ENCODE data around the gene ARHGDIB.

Gene ARHGDIB

DNA sequence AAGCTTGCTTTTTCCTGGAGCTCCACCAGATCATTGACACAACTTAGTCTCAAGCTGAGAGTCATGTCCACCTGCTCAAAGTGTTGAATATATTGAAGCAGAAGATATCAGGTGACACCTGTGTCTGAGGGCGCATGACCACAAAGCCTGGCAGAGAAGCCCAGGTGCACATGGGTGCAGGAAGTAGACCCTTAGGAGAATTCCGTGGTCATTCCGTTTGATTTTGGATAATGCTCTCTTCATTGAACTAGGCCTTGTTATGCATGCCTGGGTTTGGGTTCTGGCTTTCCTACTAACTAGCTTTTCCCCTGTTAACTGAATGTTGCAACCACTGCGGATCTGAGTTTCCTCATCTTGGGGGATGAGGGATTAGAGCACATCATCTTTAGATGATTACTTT is 7.1 kb downstream of the ARHGDIB start:
- peak; percentile 55 for DNase-seq

- DNase-seq: peak; percentile 24
Observed at GRCh38 chr12:14953752-14954151, 7.6 kb downstream of the ARHGDIB start.

- peak; percentile 89 for DNase-seq
Observed at GRCh38 chr12:14952299-14952921, 9.0 kb downstream of the ARHGDIB start.

DNA sequence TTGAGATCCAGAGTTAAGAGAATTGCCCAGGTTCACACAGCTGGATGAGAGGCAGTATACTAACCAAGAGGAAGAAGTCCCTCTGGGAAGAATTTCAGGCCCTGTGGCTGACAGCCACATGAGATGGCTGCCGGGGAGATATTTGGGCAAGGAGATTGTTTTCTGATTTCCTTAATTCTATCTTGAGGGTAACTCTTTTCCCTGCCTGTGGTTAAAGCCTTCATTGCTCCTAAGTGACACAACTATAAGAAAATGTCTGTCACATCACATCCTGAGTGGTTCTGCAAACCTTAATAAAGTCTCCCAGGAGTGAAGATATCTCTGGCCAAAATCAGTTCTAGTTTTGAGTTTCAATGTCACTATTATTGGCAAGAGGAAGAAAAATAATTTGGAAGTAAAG is 9.6 kb downstream of the ARHGDIB start:
- DNase-seq: peak; percentile 29

DNA sequence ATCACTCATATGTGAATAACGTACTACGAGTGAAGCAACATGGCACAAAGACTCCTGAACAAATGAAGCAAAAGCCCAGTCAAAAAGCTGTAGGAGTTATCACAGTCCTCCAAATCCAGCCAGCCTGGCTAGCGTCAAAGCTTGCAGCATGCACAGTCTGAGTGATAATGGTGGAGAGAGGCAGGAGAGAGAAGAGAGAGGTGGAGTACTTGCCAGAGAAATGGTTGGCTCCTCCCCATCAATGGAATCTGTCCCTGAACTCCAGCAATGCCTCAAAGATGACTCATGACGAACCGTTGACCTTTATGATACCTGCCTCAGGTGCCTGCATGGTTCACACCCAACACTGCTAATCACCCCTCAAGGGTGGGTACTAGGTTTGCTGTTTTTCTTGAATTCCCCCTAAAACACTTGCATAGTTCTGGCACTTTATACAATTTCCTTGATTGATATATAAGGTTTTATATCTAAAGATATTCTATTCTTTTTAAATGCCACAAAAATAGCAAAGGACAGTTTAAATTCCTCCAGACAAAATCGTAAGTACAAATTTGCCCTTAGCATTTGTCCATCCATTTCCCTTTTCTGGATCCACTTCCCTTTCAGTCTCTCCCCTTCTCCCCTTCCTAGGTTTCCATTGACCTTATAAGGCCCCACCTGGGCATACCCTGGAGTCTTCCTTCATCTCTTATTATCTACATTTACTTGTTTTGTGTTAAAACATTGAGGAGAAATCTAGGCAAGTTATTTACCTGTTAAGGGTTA is 10.2 kb downstream of the ARHGDIB start:
- peak; percentile 43 for DNase-seq

GRCh38 chr12:14950421-14950820 is 11.0 kb downstream of the ARHGDIB start:
- peak; percentile 36 for DNase-seq

DNA sequence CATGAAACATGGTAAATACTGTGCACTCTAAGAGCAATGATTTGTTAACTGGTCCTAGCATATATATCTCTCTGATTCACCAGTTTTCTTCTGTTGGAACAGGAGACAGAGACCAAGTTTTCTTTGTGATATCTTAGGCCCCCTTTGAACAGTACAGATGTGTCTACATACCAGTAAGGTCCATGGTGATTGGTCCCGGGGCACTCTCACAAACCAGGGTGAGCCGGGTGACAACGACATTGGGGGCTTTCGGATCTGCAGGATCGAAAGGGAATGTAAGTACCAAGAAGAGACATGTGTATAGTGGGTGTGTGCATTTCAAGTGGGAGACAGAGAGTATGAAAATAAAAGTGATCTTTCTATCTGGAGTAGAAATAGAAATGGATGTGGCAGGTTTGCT is 11.8 kb downstream of the ARHGDIB start:
- peak; percentile 32 for DNase-seq

- peak; percentile 90 for DNase-seq
Observed at GRCh38 chr12:14948672-14949071, 12.7 kb downstream of the ARHGDIB start.

- DNase-seq: no peak
Observed at GRCh38 chr12:14946861-14947260, 14.5 kb downstream of the ARHGDIB start.

DNA sequence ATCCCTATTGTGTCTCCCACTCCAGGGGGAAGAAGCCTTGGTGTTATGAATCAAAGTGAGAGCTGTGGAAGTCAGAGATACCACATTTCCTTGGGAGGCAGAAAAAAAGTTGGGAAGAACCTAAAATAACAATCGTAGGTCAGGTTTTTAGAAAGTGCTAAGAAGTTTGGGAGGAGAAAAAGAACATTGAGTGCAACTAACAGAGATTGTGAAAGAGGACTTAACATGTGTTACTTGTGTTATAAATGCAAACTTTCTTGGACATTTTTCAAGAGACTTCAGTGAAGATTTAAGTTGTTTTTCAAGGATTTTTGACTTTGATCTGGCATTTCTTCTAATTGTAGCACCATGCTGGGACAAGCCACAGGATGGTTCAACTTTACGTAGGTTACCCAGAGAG is 15.2 kb downstream of the ARHGDIB start:
- DNase-seq: no peak

GRCh38 chr12:14942196-14942931 is 19.0 kb downstream of the ARHGDIB start:
- DNase-seq: no peak

- no peak for DNase-seq
Observed at GRCh38 chr12:14941369-14941768, 20.0 kb downstream of the ARHGDIB start.

- DNase-seq: no peak
Observed at GRCh38 chr12:14938301-14938700, 23.1 kb downstream of the ARHGDIB start, which contains the start of gene ERP27. ERP27 (minus strand) TSS chr12:14938537; CDS start chr12:14938508, 29 bp downstream.

DNA sequence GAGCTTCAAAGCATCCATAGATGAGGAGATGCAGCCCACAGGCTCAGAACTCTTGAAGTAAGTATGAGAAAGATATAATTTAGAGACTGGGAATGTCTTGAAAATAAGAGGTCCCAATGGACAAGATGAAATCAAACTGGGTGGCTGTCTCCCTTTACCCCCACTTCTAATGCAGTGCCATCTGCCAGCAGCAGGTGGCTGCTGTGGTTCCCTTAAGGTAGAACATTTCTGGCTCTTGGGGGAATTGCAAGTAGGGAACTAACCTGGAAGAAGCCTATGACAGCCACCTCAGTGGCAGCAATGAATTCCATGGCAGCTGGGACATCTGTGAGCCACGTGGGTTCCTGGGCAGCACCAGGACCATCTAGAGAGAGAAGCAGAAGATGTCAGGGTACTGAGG is 23.7 kb downstream of the ARHGDIB start:
- peak; percentile 53 for DNase-seq

DNA sequence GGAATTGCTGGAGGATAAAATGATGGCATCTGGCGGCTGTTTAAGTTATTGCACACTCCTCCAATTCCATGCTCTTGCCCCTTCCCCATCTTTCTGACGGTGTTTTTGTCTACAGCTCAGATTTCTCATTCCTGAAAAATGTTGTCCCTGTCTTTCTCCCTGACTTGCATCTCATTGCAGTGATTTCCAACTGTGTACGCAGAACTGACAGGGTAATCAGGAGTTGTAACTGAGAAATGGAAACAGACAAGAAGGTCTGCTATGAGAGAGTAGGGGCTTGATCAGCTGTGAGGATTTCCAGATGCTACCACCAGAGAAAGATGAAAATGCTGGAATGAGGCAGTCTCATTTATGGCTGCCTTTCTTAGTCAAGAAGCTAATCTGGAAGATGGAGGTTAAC is 24.4 kb downstream of the ARHGDIB start:
- no peak for DNase-seq

DNA sequence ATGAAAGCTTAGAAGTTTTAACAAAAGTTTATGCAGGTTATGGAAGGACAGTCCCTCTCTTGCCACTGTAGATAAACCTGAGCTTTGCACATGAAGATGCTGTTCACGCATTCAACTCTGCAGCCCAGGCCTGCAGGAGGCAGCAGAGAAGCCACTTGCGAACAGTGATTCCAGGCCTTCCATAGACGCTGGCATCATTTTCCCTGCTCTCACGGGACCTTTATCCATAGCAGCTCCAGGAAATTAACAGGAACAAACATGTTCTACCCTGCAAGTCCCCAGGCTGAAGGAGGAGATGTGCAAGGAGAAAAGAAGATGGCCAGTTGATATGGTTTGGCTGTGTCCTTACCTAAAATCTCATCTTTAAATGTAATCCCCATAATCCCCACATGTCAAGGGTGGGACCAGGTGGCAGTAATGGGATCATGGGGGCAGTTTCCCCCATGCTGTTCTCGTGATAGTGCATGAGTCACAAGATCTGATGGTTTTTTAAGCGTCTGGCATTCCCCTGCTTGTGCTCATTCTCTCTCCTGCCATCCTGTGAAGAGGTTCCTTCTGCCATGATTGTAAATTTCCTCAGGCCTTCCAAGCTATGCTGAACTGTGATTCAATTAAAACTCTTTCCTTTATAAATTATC is 25.1 kb downstream of the ARHGDIB start:
- no peak for DNase-seq

DNA sequence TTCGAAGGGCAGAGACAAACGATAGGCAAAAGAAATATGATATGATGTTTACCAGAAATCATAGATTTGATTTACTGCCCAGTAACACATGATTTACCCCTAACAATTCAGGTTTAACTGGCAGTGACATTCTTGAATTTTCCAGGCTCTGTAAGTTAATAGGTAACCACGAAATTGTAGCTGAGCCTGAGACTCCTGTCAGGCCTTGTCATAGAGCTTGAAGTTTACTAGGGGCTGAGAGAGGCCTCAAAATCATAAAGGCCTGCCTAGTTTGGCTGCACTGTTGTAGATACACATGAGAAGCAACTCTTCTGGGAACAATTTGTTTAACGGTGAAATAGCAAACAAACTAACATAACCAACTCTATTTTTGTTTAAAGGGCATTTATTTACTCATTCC is 26.4 kb downstream of the ARHGDIB start:
- no peak for DNase-seq

- no peak for DNase-seq
Observed at GRCh38 chr12:14934511-14934910, 26.9 kb downstream of the ARHGDIB start.

DNA sequence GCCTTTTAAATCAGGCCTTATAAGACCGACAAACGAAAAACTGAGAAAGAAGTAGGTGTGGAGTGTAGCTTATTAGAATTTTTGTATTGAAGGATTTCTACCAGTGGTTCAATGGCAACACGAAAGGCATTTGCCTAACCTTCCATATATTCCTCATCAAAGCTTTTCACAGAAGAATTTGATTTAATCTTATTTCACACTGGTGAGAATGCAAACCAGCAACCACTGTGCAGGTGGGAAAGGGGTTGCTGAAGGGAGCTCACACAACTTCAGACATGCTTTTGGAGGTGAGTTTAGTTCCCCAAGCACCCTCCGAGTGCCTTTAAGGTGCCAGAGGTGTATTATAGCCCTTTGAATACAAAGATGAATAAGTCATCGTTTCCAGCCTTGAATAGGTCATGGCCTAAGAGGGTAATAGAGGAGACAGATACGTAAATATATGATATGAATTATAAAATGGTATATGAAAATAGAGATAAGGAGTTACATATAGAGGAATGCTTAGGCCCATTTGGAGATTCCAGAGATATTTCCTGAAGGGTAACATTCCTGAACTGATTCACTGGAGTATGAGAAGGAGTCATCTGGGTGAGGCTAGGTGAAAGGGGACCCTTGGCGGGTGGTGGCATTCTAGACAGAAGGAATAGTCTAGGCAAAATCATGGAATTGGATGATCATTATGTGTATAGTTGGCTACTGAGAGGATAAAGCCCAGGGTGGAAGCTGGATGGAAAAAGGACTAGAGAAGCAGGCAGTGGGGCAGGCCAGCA is 29.4 kb downstream of the ARHGDIB start:
- no peak for DNase-seq

DNA sequence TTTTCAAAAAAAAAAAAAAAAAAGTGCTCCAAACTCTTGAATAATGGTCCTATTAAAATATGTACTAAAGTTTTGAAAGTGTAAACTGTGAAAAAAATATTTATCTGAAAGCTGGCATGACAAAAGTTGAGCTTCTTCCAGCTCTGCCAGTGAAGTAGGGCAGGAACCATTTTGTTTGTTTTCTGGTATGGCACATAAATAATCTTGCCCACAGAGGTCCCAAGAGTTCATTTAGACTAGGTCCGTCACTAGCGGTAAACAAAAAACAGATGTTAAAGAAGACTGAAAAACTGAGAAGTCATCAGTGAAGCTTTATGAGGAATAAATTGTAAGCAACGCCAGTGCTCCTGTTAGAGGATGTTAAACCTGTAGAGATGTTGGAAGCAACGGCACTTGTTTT is 30.0 kb downstream of the ARHGDIB start:
- DNase-seq: no peak

- DNase-seq: no peak
Observed at GRCh38 chr12:14930299-14930698, 31.1 kb downstream of the ARHGDIB start.

- DNase-seq: no peak
Observed at GRCh38 chr12:14928931-14929330, 32.5 kb downstream of the ARHGDIB start.

DNA sequence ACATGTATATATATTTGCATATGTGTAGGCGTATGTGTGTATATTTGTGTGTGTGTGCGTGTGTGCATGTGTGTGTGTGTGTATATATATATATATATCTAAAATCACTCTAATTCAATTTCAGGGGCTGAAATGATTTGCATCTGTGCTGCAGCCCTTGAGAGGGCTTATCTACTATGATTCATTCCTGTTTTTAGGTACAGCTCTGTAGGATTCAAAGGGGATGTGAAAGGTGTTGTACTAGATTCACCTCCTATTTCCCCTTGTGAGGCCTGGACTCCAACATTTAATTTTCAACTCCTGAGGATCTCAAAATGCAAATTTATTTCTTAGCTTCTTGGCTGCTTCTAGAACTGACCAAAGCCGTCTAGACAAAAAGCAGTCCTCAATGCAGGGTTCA is 34.1 kb downstream of the ARHGDIB start:
- no peak for DNase-seq

All from CD4-positive, alpha-beta T cell treated with Interleukin-10 for 1 hour (primary cell).